Activated CD4-positive, alpha-beta T cell treated with anti-CD3 and anti-CD28 coated beads for 36 hours (primary cell): ENCODE data around the gene FNDC3B. TPM values are rescaled to one million over a fixed set of nuclear protein-coding genes. Genes with fewer than 3 reads are reported as not detected.

ENCODE experiments used
- ATAC-seq: fragments of 200-7000 bp; cut with Tn5 transposase; one replicate; pipeline ENCODE4 v1.10.0; 2021; ENCODE audit warnings: mild to moderate bottlenecking, moderate library complexity
- CTCF ChIA-PET: fragments of 350-600 bp; sonication (Branson Sonifier 250); formaldehyde crosslinking; loops from one replicate; lab custom pipeline; 2021; ENCODE audit warnings: antibody characterized with exemption; lab: Charles Lee
- POLR2A ChIA-PET: fragments of 350-600 bp; sonication (Branson Sonifier 250); formaldehyde crosslinking; loops from one replicate; lab custom pipeline; 2021; ENCODE audit warnings: antibody characterized with exemption, inconsistent platforms; lab: Charles Lee
- DNase-seq: peaks from one replicate; pipeline ENCODE4 v3.0.0-alpha.2; 2020
- H3K27ac Mint-ChIP-seq: one replicate; pipeline ENCODE4 v1.8.0; 2021; ENCODE audit warnings: mixed read lengths
- H3K27me3 Mint-ChIP-seq: one replicate; pipeline ENCODE4 v1.8.0; 2021; ENCODE audit warnings: mixed read lengths
- H3K36me3 Mint-ChIP-seq: one replicate; pipeline ENCODE4 v1.8.0; 2021; ENCODE audit warnings: low read depth, mixed read lengths
- H3K4me1 Mint-ChIP-seq: one replicate; pipeline ENCODE4 v1.8.0; 2021; ENCODE audit warnings: mixed read lengths
- H3K4me3 Mint-ChIP-seq: one replicate; pipeline ENCODE4 v1.8.0; 2021; ENCODE audit warnings: mild to moderate bottlenecking, moderate library complexity, mixed read lengths
- H3K9me3 Mint-ChIP-seq: one replicate; pipeline ENCODE4 v1.8.0; 2021; ENCODE audit warnings: low read depth, mixed read lengths
- intact Hi-C, 2 experiments: fragments of 100-400 bp; cut with DNase I in 1 of 2; cut with micrococcal nuclease in 1 of 2; formaldehyde crosslinking; loops; one replicate each; pipeline versions ENCODE4 v1.14.2 to v1.15.1; 2022 to 2024; cut with DNase I, micrococcal nuclease
- total RNA-seq, 2 experiments: library from RNA; stranded (reverse); gene quantifications; one replicate each; pipeline ENCODE4 v1.2.3, GENCODE V29; 2021

The FNDC3B gene
- total RNA-seq, 2 experiments from 2014 or later: 10.5 to 14.2 TPM

DNA sequence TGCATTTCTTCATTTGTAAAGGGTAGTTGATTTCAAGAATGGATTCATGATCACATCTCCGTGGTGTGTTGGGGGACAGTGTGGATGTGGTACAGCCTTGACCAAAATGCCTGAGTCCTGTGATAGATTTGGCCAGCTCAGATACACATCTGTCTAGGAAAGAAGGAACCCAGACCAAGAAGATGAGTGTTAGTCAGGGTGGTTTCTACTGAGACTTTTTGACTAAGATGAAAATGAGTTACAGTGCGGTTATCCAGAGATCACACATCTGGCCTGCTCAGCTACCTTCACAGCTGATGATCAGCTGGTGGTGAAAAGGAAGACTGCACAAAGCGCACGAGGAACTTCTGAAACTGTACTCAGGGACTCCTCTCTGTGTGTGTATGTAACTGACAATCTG is 68.0 kb downstream of the FNDC3B start:
- Mint-ChIP-seq H3K36me3 (peaks cover 1% of the 10 kb centered on the region), H3K4me1 (peaks cover 69% of the 10 kb centered on the region), H3K27me3 (no peaks in the 10 kb centered on the region), H3K27ac (peak overlapping the region; percentile 82), H3K4me3 (peak overlapping the region; percentile 54), H3K9me3 (no peaks in the 10 kb centered on the region)
- DNase-seq (peak; percentile 77), ATAC-seq (peak; percentile 90)
- intact Hi-C loops: loop anchor here (1.0 to 10.0 kb wide), 13 partner anchors 12 to 1753 kb away; partner anchors contain the start of genes FNDC3B (in 2 of the 2), SKIL (in 1 of the 2) and TNFSF10 (in 1 of the 2)
- ChIA-PET POLR2A (interaction anchor here (0.6 to 1.6 kb wide), 7 partner anchors 12 to 487 kb away, joined by 3 to 5 read pairs (median 3); partner anchors contain the start of gene FNDC3B), CTCF (interaction anchor here (0.7 to 2.4 kb wide), 12 partner anchors 8 to 488 kb away, joined by 3 to 10 read pairs (median 3); no protein-coding TSS in a partner anchor)

DNA sequence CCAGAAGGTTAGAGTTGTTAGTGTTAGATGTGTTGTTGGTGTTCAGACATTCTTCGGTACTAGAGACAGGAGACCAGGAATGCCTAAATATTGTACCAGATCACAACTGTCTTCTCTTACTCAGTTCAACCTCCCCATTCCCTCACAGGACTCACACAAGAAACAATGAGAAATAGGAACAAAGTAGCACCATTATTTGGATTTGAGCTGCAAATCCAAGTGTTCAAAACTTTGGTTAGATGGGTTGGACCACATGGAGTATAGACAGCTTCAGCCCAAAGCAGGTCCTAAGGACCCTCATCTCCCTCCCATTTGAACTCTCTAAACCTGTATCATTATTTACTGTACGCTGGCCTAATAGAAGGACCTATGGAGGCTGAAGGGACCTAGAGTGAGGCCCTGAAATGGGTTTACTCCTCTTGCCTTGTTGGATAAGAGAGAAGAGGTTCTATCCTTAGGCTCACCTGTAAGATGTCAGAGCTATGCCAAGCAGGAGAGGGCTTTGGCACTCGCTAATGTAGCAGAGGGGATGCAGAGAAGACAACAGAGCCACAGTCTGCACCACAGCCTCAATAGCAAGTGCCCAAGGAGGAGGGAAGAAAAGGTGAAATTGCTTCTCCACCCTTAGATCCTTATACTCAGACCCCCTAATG is 70.9 kb downstream of the FNDC3B start:
- no peak overlapping the region for H3K4me3 Mint-ChIP-seq
- POLR2A ChIA-PET: no interaction called here
- H3K36me3 Mint-ChIP-seq: peaks cover 14% of the 10 kb centered on the region
- H3K4me1 Mint-ChIP-seq: peaks cover 47% of the 10 kb centered on the region
- no peaks in the 10 kb centered on the region for H3K27me3 Mint-ChIP-seq
- H3K27ac Mint-ChIP-seq: no peak overlapping the region
- ATAC-seq (no peak), DNase-seq (no peak)
- CTCF ChIA-PET: no interaction called here
- intact Hi-C loops: no loop called here
- no peaks in the 10 kb centered on the region for H3K9me3 Mint-ChIP-seq

DNA sequence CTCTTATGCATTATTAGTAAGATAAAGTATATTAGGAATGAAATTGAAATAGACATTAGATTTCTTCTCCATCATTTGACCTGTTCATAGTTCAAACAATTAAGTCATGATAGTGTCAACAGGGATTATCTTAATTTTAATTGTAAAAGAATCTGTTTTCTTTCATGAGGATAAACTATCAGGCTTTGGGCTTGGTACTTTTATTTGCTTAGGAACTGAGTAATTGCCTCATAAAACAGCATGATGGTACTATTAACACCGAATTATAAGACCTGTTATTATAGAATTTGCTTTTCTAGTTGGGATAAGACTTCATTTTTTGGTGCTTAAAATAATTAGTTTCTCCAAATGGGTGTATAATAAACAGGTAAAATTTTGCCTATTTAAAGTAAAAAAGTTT is 71.8 kb downstream of the FNDC3B start:
- peaks cover 14% of the 10 kb centered on the region for H3K36me3 Mint-ChIP-seq
- H3K27ac Mint-ChIP-seq: no peak overlapping the region
- ChIA-PET POLR2A (no interaction called here), CTCF (no interaction called here)
- ATAC-seq: no peak
- no peak for DNase-seq
- H3K4me3 Mint-ChIP-seq: no peak overlapping the region
- H3K9me3 Mint-ChIP-seq: no peaks in the 10 kb centered on the region
- H3K4me1 Mint-ChIP-seq: peaks cover 39% of the 10 kb centered on the region
- no peaks in the 10 kb centered on the region for H3K27me3 Mint-ChIP-seq
- intact Hi-C loops: no loop called here

DNA sequence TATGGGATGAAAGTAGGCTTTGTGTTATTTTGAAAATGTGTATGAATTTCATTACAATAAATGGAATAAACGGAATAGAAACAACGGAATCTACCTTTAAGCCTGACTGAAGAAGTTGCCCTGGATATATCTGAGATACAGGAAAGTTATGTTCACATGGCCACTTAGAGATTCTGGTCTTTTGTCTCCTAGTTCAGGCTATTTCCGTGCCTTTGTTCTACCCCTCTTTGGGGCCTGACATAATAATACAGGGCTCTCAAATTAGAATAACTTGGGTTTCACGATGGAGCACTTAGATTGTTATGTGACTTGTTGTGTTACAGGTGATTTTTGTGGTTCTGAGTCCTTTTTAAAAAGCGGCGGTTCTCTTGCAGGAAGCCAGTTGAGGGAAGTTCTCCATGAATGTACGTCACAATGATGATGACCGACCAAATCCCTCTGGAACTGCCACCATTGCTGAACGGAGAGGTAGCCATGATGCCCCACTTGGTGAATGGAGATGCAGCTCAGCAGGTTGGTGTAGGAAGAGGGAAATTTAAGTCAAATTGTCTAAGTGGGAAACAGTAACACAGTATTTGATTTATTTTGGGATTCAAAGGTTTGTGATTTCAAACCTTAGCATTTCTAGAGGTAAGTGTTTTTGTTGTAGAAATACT is 72.8 kb downstream of the FNDC3B start:
- Mint-ChIP-seq H3K27ac (no peak overlapping the region), H3K4me3 (no peak overlapping the region), H3K27me3 (no peaks in the 10 kb centered on the region), H3K36me3 (peaks cover 13% of the 10 kb centered on the region), H3K9me3 (no peaks in the 10 kb centered on the region), H3K4me1 (peaks cover 28% of the 10 kb centered on the region)
- intact Hi-C loops: no loop called here
- no peak for ATAC-seq
- ChIA-PET POLR2A (no interaction called here), CTCF (no interaction called here)
- DNase-seq: no peak

DNA sequence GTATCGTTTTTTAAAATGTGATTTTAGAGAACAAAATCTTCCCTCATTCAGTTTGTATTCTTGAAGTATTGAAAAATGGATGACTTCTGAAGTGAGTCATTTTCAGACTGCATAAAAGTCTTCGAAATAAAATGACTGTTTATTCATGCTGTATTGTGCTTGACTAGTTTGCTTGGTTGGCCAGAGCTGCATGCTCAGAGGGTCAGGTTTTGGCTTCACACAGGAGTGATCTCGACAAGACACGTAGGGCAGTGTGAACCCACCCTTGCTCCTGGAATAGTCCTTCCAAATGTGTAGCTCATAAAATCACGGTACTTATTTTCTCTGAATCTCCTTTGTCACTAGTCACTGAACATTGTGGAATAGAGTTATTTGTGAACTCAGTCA is 73.3 kb downstream of the FNDC3B start:
- intact Hi-C loops: no loop called here
- peaks cover 13% of the 10 kb centered on the region for H3K36me3 Mint-ChIP-seq
- ChIA-PET POLR2A (no interaction called here), CTCF (no interaction called here)
- no peak for ATAC-seq
- H3K4me1 Mint-ChIP-seq: peaks cover 23% of the 10 kb centered on the region
- no peaks in the 10 kb centered on the region for H3K9me3 Mint-ChIP-seq
- H3K27ac Mint-ChIP-seq: no peak overlapping the region
- no peak for DNase-seq
- no peaks in the 10 kb centered on the region for H3K27me3 Mint-ChIP-seq
- H3K4me3 Mint-ChIP-seq: no peak overlapping the region

DNA sequence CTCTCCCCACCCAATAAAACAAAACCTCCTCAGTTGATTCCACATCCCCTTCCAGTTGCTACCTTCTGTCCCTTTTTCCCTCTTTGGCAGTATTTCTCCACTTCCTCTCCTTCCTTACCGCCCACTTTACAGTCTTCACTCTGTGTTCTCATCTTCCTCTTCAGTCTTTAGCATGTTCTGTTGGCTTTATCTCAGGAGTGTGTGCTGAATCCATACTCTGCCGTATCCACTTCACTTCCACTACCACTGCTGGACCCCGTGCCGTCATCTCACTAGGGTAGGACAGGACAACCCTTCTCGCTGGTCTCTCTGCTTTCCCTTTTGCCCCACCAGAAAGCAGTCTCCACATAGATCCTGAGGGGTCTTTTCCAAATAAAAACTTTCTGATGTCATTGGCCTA is 74.3 kb downstream of the FNDC3B start:
- DNase-seq (no peak), ATAC-seq (no peak)
- H3K9me3 Mint-ChIP-seq: no peaks in the 10 kb centered on the region
- H3K27me3 Mint-ChIP-seq: no peaks in the 10 kb centered on the region
- H3K27ac Mint-ChIP-seq: no peak overlapping the region
- CTCF ChIA-PET: no interaction called here
- H3K36me3 Mint-ChIP-seq: peaks cover 13% of the 10 kb centered on the region
- peaks cover 13% of the 10 kb centered on the region for H3K4me1 Mint-ChIP-seq
- intact Hi-C loops: no loop called here
- no peak overlapping the region for H3K4me3 Mint-ChIP-seq
- POLR2A ChIA-PET: no interaction called here

DNA sequence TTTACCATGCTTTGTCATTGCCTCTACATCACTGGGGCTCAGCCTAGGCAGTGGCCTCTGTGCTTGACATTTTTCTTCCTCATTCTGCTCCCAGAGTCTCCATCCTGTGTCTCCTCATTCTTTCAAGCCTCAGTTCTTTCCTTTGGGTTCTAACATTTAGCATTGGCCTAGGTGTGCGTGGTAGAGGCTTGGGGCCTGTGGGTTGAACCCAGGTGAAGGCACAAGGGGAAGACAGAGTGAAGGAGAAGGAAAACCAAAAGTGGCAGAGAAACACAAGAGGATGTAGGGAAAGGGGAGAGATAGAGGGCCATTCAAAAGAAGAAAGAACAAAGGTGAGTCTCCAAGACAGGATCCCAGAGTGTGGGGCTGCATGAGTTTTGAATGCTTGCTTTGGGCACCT is 75.7 kb downstream of the FNDC3B start:
- no peak overlapping the region for H3K4me3 Mint-ChIP-seq
- ChIA-PET POLR2A (no interaction called here), CTCF (interaction anchor here (0.6 kb wide), 1 partner anchor 8 kb away, joined by 3 read pairs; no protein-coding TSS in a partner anchor)
- no peaks in the 10 kb centered on the region for H3K9me3 Mint-ChIP-seq
- ATAC-seq: no peak
- no peaks in the 10 kb centered on the region for H3K27me3 Mint-ChIP-seq
- H3K4me1 Mint-ChIP-seq: peaks cover 4% of the 10 kb centered on the region
- H3K27ac Mint-ChIP-seq: no peak overlapping the region
- intact Hi-C loops: no loop called here
- DNase-seq: no peak
- peaks cover 18% of the 10 kb centered on the region for H3K36me3 Mint-ChIP-seq

DNA sequence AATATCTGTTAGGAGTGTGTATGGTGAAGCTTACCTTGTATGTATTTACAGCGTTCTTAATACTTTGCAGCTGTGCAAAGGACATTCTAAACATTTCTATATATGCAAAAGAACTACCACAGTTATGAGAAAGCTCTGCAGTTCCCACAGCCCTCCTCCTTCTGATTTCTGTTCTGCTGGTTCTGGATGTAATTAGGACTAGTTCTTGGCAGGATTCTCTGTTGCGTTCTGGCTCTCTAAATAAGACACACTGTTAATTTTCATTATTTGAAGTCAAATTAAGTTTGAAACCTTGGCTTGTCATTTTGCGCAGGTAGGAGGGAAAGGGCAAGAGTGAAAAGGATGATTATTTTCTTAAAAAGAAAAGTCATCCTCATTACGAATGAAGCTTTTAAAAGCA is 76.4 kb downstream of the FNDC3B start:
- POLR2A ChIA-PET: no interaction called here
- CTCF ChIA-PET: interaction anchor here (0.6 to 1.2 kb wide), 3 partner anchors 9 to 173 kb away, joined by 3 read pairs; no protein-coding TSS in a partner anchor
- intact Hi-C loops: no loop called here
- Mint-ChIP-seq H3K9me3 (no peaks in the 10 kb centered on the region), H3K27me3 (no peaks in the 10 kb centered on the region), H3K4me3 (no peak overlapping the region), H3K4me1 (peaks cover 3% of the 10 kb centered on the region), H3K36me3 (peaks cover 21% of the 10 kb centered on the region), H3K27ac (no peak overlapping the region)
- ATAC-seq (no peak), DNase-seq (no peak)

DNA sequence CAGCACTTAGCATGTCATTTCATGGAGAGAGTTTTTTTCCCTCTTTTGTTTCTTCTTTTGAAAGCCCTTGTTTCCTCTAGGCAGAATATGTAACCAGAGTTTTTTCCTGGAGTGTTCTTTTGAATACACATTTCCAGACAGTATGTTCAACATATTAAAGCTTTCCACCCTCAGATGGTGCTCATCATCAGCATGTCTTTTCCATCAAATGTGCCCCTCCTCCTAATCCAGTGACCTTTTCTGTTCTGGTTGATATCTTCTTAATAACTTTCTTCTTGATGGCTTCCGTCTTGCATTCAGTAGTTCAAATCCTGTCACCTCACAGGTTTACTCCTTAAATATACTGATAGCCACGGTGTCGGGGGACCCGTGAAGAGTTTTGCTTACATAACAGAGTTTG is 78.6 kb downstream of the FNDC3B start:
- POLR2A ChIA-PET: no interaction called here
- intact Hi-C loops: no loop called here
- Mint-ChIP-seq H3K9me3 (no peaks in the 10 kb centered on the region), H3K4me3 (no peak overlapping the region), H3K27me3 (no peaks in the 10 kb centered on the region), H3K27ac (no peak overlapping the region), H3K36me3 (peaks cover 17% of the 10 kb centered on the region), H3K4me1 (no peaks in the 10 kb centered on the region)
- CTCF ChIA-PET: interaction anchor here (1.0 kb wide), 1 partner anchor 10 kb away, joined by 4 read pairs; no protein-coding TSS in a partner anchor
- DNase-seq: no peak
- no peak for ATAC-seq

DNA sequence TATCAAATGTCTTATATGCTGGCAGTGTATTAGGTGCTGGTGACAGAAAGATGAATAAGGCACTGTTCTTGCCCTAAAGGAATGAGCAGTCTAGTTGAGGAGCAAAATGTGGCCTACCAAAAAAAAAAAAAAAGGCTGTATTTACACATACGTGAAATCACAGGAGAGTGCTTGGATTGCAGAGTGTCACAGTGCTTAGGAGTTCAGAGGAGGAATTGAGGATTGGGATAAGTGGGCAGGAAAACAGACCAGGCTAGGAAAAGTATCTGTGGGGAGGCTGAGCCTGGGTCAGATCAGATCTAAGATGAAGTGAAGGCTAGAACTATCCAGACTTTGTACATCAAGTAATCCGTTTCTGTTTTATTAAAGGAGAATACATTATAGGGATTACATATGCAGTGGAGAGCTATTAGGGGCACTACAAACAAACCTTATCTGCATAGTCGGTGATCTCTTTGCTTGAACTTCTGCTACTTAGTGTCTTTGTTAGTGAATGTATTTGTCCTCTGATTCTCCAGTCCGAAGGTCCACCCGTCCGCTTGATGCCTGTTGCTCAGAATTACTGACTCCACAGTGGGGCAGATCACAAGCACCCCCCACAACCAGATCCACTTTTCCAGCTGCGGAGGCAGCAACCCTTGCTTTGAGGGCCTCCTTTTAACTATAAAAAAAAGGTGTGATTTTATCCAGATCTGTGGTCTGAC is 80.0 kb downstream of the FNDC3B start:
- H3K4me1 Mint-ChIP-seq: no peaks in the 10 kb centered on the region
- ChIA-PET CTCF (no interaction called here), POLR2A (no interaction called here)
- DNase-seq (no peak), ATAC-seq (no peak)
- no peak overlapping the region for H3K4me3 Mint-ChIP-seq
- no peaks in the 10 kb centered on the region for H3K9me3 Mint-ChIP-seq
- H3K36me3 Mint-ChIP-seq: peaks cover 13% of the 10 kb centered on the region
- H3K27me3 Mint-ChIP-seq: no peaks in the 10 kb centered on the region
- intact Hi-C loops: no loop called here
- H3K27ac Mint-ChIP-seq: no peak overlapping the region

DNA sequence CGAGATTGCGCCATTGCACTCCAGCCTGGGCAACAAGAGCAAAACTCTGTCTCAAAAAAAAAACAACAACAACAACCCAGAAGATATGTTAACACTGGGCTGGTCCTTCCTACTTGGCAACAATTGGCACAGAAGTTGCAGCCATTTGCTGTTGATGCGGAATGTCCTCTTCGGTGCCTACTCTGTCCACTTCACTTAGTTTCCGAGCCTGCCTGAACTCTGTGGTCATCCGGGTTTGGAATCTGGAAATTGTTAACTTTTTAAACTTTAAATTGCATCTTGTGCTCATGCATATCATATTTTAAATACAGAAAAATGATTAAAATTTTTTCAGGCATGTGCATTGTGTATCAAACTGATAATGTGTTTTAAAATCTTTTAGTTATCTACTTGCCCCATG is 81.5 kb downstream of the FNDC3B start:
- Mint-ChIP-seq H3K27me3 (no peaks in the 10 kb centered on the region), H3K4me1 (peaks cover 3% of the 10 kb centered on the region), H3K36me3 (peaks cover 14% of the 10 kb centered on the region), H3K4me3 (no peak overlapping the region), H3K9me3 (no peaks in the 10 kb centered on the region), H3K27ac (no peak overlapping the region)
- CTCF ChIA-PET: no interaction called here
- no peak for ATAC-seq
- intact Hi-C loops: no loop called here
- POLR2A ChIA-PET: no interaction called here
- DNase-seq: no peak
